Stimulated activated CD8-positive, alpha-beta memory T cell treated with anti-CD3 and anti-CD28 coated beads, Interleukin-2, amount 100 ng/mL, for 1 hour (primary cell): ENCODE results near the gene STRA6.

Experiments used
- DNase-seq, 2 donors: peaks; one replicate each; pipeline ENCODE4 v3.0.0-alpha.2; 2020; ENCODE audit warnings: low read depth in 2 of 2

The STRA6 gene

GRCh38 chr15:74207652-74208440 is 5.3 kb upstream of the STRA6 start:
- no peak for DNase-seq

GRCh38 chr15:74206801-74207281 is 4.3 kb upstream of the STRA6 start:
- DNase-seq: no peak

- DNase-seq: no peak
These were observed 3.0 kb upstream of the STRA6 start for GRCh38 chr15:74205582-74205947.

GRCh38 chr15:74203914-74204431 is 1.4 kb upstream of the STRA6 start:
- DNase-seq: no peak

GRCh38 chr15:74201710-74202420 is 722 bp downstream of the STRA6 start:
- DNase-seq: no peak

- no peak for DNase-seq
These were observed 1.6 kb downstream of the STRA6 start for GRCh38 chr15:74200871-74201419.

- DNase-seq: no peak
These were observed 2.2 kb downstream of the STRA6 start for GRCh38 chr15:74200412-74200815.

- no peak for DNase-seq
These were observed 3.3 kb downstream of the STRA6 start for GRCh38 chr15:74199297-74199652.

GRCh38 chr15:74197176-74197965 is 5.2 kb downstream of the STRA6 start:
- DNase-seq: no peak

GRCh38 chr15:74196175-74196574 is 6.4 kb downstream of the STRA6 start:
- DNase-seq: no peak

- no peak for DNase-seq
These were observed 7.7 kb downstream of the STRA6 start for GRCh38 chr15:74194572-74195559.

- DNase-seq: no peak
These were observed 8.7 kb downstream of the STRA6 start for GRCh38 chr15:74193905-74194304.

- DNase-seq: no peak
These were observed 9.3 kb downstream of the STRA6 start for GRCh38 chr15:74193299-74193718.

- DNase-seq: no peak
These were observed 9.8 kb downstream of the STRA6 start for GRCh38 chr15:74192751-74193150.

- no peak for DNase-seq
These were observed 10.8 kb downstream of the STRA6 start for GRCh38 chr15:74191798-74192197.

GRCh38 chr15:74188216-74188615 is 14.4 kb downstream of the STRA6 start:
- DNase-seq: no peak

- no peak for DNase-seq
These were observed 16.8 kb downstream of the STRA6 start for GRCh38 chr15:74185710-74186348.

GRCh38 chr15:74184582-74185091 is 17.9 kb downstream of the STRA6 start:
- DNase-seq: no peak

- DNase-seq: no peak
These were observed 20.5 kb downstream of the STRA6 start for GRCh38 chr15:74182131-74182530.
